ENCODE results near the gene OR2S2.
"Not testable (repeated sequence)": the region's sequence is repeated elsewhere in the genome, so short reads cannot be mapped to it uniquely, and the experiment has no call there.

OR2S2 gene

DNA sequence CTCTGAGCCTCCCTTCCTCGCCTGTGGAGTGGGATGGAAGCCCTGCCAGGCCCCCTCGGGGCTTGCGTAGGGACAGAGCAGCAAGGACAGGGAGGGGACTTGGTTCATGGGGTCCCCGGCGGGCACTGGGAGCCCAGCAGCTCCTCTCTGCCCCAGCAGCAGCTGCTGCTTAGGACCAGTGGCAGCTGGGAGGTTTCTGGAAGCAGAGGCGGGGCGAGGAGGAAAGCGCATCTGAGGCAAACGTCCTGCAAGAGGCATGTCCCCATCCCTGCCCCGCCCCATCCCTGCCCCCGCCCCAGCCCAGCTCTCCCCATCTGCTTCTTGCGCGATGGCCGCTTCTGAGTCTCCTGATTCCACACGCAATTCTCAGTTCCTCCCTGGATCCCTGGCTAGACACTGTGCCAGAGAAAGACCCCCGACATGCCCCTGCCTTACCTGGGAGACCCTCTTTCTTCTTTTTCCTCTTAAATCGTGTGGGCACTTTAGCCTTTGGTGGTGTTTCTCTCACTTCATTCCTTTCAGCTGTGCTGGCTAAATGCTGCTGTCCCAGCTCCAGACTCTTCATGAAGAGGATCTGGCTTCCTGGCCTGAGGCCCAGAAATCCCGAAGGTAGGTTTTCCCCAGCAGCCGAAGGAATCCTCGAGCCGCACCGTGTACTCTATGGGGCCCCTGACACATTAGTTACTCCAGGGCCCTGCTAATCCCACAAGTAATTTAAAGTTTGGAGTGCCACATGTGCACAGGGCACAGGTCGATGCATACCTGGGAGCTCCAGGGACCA, 4.4 kb upstream of the OR2S2 start:
- DNase-seq (ENCODE audit: low read depth, low spot score) = no peak

GRCh38 chr9:35960039-35960655, 2.2 kb upstream of the OR2S2 start:
- no peak for DNase-seq (ENCODE audit: low read depth, low spot score)

DNA sequence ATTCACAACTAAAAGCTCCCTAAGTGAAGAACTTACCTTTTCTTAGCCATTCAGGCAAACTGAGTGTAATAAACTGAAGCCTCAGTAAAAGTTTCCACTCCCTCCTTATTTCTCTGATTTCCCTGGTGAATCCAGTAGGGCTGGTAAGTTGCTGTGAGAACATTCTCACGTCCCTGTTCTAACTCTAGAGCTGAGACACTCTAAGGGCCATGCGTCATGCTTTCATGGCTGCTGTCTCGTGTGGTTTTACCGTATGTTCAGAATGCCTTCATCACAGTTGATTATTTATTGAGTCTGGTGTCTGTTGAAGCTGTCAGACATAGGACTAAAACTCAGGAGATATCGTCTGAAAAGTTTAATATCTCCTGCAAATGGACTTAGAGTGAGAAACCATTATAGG, 1.3 kb downstream of the OR2S2 start:
- no peak for DNase-seq (ENCODE audit: low read depth, low spot score)

GRCh38 chr9:35954942-35955546, 2.9 kb downstream of the OR2S2 start:
- DNase-seq (ENCODE audit: low read depth, low spot score) = no peak

DNA sequence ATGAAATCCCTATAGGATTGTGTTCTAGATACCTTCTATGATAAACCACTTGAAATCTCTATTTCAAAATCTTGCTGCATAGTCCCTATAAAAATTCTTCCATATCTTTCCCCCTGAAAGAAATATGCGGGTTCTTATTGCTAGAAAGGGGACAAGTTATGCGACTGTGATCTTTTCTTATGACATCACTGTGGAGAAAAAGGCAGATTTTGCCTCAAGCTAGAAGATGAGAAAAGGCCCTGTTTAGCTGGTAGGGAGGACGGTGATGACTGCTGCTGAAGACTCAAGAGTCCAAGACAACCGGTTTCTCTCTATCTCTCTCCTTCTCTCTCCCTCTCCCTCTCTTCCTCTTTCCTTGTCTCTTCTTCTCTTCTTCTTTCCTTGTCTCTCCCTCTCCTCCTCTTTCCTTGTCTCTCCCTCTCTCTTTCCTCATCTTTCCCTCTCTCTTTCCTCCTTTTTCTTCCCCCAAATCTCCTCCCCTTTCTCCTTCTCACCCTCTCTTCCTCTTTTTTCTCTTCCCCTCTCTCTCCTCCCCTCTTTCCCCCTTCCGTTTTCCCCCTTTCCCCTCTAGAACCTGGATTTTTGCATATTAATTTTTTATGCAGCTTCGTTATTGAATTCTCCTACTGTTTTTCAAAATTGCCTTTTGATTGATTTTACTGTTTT, 5.3 kb downstream of the OR2S2 start:
- DNase-seq (ENCODE audit: low read depth, low spot score) = no peak

DNA sequence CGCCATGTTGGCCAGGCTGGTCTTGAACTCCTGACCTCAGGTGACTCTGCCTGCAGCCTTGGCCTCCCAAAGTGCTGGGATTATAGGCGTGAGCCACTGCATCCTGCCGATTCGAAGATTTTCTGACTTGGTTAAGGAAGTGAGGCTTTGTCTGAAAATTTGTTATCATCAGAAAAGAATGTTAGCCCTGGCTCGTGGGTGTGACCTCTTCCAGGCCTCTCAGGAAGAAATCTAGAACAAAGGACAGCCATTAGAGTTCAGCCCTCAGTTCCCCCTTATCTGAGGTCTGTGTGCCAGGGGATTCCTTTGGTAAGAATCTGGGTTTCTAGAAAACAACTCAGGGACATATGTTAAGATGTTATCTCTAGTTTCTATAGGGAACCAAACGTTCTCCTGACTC, 6.2 kb downstream of the OR2S2 start:
- no peak for DNase-seq (ENCODE audit: low read depth, low spot score)

GRCh38 chr9:35948901-35949318, 9.0 kb downstream of the OR2S2 start:
- no peak for DNase-seq (ENCODE audit: low read depth, low spot score)

- no peak for DNase-seq (ENCODE audit: low read depth, low spot score)
Observed at GRCh38 chr9:35948451-35948850, 9.5 kb downstream of the OR2S2 start.

DNA sequence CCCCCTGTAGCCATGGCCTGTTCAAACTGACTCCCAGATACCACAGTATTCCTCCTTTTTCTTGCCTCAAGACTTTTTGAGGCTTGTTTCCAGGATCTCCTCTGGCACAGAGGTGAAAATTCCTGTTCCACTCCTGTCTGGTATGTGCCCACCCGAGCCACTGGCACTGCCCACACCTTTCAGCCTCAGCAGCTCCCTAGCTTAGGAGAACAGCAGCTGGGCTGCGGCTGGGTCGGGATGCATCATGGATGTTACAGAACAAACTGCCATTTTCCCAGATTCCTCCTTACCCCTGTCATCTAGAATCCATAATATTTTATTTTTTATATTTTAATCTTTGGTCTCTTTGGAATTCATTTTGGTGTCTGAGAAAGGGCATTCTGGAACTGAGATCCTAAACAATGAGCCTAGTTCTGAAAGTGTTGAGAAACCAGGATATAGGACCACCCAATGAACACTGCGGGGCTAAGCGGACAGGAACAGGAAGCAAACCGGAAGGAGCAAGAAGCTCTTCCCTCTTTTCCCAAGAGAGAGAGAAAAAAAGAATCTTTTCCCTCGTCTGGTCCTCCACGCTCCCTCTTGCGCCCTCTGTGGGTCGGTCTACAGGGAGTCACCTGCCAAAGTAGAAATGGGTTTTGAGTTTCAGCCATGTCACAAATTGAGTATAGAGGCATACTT, 12.5 kb downstream of the OR2S2 start:
- DNase-seq (ENCODE audit: low read depth, low spot score) = peak; percentile 31

GRCh38 chr9:35944841-35945240, 13.1 kb downstream of the OR2S2 start:
- no peak for DNase-seq (ENCODE audit: low read depth, low spot score)

- DNase-seq (ENCODE audit: low read depth, low spot score) = no peak
Observed at GRCh38 chr9:35944173-35944572, 13.8 kb downstream of the OR2S2 start.

GRCh38 chr9:35942286-35942685, 15.7 kb downstream of the OR2S2 start:
- no peak for DNase-seq (ENCODE audit: low read depth, low spot score)

GRCh38 chr9:35940458-35941407, 17.2 kb downstream of the OR2S2 start:
- DNase-seq (ENCODE audit: low read depth, low spot score) = no peak

GRCh38 chr9:35939679-35940250, 18.2 kb downstream of the OR2S2 start:
- no peak for DNase-seq (ENCODE audit: low read depth, low spot score)

DNA sequence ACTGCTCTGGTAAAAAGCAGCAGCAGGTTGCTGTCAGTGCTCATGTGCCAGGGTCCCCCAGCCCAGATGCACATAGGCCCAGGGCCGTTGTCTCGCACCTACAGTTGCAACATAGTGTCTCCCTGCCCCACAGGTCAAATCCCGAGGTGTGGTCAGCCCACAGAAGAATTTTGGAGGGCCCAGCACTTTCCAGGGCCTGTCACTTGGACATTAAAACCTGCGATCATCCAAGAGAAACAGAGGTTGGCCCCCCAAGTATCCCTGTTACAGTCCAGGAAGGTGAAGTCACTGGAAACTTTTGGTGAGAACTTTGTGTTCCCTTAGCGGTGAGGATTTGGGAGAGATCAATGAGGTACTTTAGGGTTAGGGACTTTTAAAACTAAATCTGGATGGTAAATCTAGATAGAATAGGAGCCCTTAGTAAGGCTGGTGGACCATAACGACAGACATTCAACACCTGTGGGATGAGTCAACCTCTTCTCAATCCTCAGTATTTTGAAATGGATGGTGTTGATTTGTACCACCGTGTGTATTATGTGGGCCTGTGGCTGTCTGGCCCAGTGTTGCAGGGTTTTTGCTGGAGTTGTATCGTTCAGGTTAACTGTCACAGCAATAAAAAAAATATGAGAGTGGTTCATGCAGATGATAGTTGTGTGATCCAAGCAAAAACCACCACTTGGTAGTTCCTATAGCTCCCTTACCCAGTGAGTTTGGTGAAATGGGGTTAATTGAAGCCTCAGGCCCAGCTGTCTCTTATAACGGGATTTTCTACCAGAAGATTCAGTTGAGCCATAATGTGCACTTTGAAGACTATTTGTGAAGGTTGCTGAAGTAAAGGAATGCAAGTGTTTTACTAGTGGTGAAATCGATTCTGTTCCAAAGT, 19.2 kb downstream of the OR2S2 start:
- DNase-seq (ENCODE audit: low read depth, low spot score) = no peak

- no peak for DNase-seq (ENCODE audit: low read depth, low spot score)
Observed at GRCh38 chr9:35937227-35937626, 20.7 kb downstream of the OR2S2 start.

DNA sequence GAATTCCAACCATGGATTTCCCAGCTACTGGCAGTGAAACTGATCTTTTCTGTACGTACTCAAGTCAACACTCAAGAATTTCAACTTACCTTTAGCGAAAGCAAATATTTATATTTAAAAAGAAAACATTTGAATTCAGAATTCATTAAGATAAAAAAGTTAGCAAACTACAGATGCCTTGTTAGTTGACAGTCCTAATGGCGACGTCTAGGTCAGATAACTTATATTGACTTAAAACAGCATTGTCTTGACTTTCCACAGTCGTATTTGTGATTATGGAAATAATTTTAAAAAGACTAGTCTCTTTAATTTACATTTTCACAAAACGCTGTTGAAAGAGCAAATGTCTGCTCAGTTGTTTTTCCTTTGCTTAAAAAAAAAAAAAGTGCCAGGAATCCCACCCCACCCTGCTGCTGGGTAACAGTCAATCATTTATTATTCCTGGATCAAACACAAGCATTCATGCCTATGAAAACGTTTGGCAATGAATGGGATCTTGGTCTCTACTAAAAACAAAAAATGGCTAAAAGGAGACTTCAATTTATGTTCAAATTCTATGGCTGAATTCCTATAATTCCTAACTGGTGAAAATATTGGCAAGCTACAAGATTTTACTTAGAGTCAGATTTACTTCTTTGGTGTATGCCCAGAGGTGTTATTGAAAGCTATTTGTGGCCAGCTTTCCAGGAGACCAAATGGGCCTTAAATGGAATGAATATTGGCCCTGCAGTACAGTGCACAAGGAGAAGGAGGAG, 22.0 kb downstream of the OR2S2 start:
- no peak for DNase-seq (ENCODE audit: low read depth, low spot score)

DNA sequence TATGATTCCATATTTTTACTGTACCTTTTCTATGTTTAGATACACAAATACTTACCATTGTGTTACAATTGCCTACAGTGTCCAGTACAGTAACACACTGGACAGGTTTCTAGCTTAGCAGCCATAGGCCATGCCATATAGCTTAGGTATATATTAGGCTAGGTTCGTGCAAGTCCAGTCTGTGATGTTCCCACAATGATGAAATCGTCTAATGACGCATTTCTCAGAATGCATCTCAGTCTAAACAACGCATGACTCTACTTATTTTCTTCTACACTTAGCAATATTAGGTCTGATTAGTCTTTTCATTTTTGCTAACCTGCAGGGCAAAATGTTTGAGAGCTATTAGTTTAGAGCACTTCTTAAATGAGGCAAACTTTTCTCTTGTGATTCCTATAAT, 22.7 kb downstream of the OR2S2 start:
- no peak for DNase-seq (ENCODE audit: low read depth, low spot score)

DNA sequence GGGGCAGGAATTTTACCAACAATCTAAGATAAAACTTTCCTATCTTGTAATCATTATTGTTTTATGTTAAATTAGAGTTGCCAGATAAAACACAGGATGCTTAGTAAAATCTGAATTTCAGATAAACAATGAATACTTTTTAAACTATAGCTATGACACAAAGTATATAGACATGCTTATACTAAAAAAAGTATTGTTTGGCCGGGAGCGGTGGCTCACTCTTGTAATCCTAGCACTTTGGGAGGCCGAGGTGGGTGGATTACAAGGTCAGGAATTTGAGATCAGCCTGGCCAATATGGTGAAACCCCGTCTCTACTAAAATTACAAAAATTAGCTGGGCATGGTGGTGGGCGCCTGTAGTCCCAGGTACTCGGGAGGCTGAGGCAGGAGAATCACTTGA, 23.9 kb downstream of the OR2S2 start:
- not testable (repeated sequence) for DNase-seq (ENCODE audit: low read depth, low spot score)
